Measurements from ENCODE around the gene CFAP57. TPM values are rescaled to one million over a fixed set of nuclear protein-coding genes. Genes with fewer than 3 reads are reported as not detected.

CFAP57 gene
- total RNA-seq, 1 experiment from 2014 or later: 0.44 TPM

DNA sequence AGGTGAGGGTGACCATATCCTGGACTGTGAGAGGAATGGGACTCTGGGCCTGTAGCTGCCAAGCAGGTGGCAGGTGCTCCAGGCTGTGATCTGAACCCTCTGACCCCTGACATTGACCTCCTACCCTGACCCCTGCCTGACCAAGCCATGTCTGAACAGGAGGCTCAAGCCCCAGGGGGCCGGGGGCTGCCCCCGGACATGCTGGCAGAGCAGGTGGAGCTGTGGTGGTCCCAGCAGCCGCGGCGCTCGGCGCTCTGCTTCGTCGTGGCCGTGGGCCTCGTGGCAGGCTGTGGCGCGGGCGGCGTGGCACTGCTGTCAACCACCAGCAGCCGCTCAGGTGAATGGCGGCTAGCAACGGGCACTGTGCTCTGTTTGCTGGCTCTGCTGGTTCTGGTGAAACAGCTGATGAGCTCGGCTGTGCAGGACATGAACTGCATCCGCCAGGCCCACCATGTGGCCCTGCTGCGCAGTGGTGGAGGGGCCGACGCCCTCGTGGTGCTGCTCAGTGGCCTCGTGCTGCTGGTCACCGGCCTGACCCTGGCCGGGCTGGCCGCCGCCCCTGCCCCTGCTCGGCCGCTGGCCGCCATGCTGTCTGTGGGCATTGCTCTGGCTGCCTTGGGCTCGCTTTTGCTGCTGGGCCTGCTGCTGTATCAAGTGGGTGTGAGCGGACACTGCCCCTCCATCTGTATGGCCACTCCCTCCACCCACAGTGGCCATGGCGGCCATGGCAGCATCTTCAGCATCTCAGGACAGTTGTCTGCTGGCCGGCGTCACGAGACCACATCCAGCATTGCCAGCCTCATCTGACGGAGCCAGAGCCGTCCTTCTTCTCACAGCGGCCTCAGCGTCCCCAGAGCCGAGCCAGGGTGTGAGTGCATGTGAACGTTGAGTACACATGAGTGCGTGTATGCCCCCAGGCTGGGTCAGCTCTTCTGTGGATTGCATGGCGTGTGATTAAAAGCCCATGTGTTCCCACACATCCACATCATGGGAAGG lies 100.7 kb downstream of the CFAP57 start:
- Mint-ChIP-seq H3K36me3 (ENCODE audit: insufficient read depth, unreplicated experiment) (no peaks in the 10 kb centered on the region), H3K4me3 (ENCODE audit: unreplicated experiment) (no peak overlapping the region), H3K27ac (ENCODE audit: low read depth, unreplicated experiment) (no peak overlapping the region), H3K4me1 (ENCODE audit: insufficient read depth, unreplicated experiment) (peaks cover 9% of the 10 kb centered on the region), H3K9me3 (ENCODE audit: unreplicated experiment) (no peaks in the 10 kb centered on the region), H3K27me3 (ENCODE audit: insufficient read depth, unreplicated experiment) (peaks cover 11% of the 10 kb centered on the region)
- TF ChIP-seq, protein P1, sequence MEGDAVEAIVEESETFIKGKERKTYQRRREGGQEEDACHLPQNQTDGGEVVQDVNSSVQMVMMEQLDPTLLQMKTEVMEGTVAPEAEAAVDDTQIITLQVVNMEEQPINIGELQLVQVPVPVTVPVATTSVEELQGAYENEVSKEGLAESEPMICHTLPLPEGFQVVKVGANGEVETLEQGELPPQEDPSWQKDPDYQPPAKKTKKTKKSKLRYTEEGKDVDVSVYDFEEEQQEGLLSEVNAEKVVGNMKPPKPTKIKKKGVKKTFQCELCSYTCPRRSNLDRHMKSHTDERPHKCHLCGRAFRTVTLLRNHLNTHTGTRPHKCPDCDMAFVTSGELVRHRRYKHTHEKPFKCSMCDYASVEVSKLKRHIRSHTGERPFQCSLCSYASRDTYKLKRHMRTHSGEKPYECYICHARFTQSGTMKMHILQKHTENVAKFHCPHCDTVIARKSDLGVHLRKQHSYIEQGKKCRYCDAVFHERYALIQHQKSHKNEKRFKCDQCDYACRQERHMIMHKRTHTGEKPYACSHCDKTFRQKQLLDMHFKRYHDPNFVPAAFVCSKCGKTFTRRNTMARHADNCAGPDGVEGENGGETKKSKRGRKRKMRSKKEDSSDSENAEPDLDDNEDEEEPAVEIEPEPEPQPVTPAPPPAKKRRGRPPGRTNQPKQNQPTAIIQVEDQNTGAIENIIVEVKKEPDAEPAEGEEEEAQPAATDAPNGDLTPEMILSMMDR (IDR thresholded peaks at IDR 0.05; ENCODE audit: unreplicated experiment): no peak
- POLR2A ChIA-PET: no interaction called here
- no peak for DNase-seq (ENCODE audit: unreplicated experiment)
- intact Hi-C loops (cut with micrococcal nuclease): no loop called here
- BruUV-seq (replicated peaks): no TSS peak
- CTCF ChIA-PET: interaction anchor here (0.5 kb wide), 1 partner anchor 29 kb away, joined by 3 read pairs; no protein-coding TSS in a partner anchor

DNA sequence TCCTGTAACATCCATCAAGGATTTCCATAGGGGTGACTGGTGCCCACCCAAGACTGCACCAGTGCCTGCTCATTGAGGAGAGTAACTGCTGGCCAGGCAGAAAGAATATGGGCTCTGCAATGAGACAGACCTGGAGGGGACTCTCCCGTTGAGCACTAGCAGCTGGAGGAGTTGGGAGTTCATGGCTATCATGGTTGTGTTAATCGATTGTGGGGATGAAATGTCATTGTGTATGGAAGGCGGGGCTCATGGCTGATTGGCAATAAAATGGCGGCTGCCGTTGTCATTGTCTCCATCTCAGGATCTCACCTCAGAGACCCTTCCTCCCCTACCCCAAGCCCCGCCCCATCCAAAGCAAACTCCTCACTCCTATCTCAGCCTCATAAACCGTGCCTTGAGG lies 101.6 kb downstream of the CFAP57 start:
- H3K4me1 Mint-ChIP-seq (ENCODE audit: insufficient read depth, unreplicated experiment): peaks cover 9% of the 10 kb centered on the region
- H3K27me3 Mint-ChIP-seq (ENCODE audit: insufficient read depth, unreplicated experiment): peaks cover 11% of the 10 kb centered on the region
- ChIA-PET POLR2A (no interaction called here), CTCF (no interaction called here)
- no TSS peak for BruUV-seq (replicated peaks)
- DNase-seq (ENCODE audit: unreplicated experiment): no peak
- no peak overlapping the region for H3K4me3 Mint-ChIP-seq (ENCODE audit: unreplicated experiment)
- intact Hi-C loops (cut with micrococcal nuclease): no loop called here
- TF ChIP-seq, protein P1 (IDR thresholded peaks at IDR 0.05; ENCODE audit: unreplicated experiment): no peak
- H3K27ac Mint-ChIP-seq (ENCODE audit: low read depth, unreplicated experiment): no peak overlapping the region
- no peaks in the 10 kb centered on the region for H3K9me3 Mint-ChIP-seq (ENCODE audit: unreplicated experiment)
- H3K36me3 Mint-ChIP-seq (ENCODE audit: insufficient read depth, unreplicated experiment): no peaks in the 10 kb centered on the region

DNA sequence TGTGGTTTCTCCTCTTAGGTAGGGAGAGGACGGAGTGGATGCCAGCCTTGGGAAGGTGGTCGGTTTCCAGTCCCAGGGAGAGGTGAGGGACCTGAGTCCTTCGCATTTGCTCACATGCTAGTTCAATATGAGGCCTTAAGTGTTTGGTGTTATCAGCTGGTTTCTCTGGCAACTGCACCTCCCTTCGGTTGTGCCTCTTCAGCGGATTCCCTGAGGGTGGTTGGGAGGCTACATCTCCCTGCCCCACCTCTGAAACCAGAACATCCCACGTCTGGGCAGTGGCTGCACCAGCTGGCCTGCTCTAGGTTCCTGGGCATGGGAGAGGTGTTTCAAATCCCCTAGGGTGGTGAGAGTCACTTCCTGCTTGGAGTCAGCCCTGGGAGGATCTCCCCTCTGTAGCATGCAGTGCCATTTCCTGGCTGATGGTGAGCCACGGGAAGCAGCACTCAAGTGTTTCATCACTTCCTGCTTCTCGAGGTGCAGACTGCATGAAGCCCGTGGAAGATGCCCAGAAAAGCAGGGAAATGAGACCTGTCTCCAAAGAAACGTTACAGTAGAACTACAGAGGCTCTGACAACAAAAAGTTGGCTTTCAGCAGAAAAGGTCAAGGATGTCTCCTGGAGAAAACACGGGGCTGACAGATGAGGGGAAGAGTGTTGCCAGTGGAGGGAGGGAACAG lies 102.1 kb downstream of the CFAP57 start:
- H3K27ac Mint-ChIP-seq (ENCODE audit: low read depth, unreplicated experiment): no peak overlapping the region
- no peaks in the 10 kb centered on the region for H3K9me3 Mint-ChIP-seq (ENCODE audit: unreplicated experiment)
- CTCF ChIA-PET: interaction anchor here (0.6 kb wide), 1 partner anchor 1650 kb away, joined by 3 read pairs; no protein-coding TSS in a partner anchor
- peak; percentile 24 for DNase-seq (ENCODE audit: unreplicated experiment)
- peaks cover 11% of the 10 kb centered on the region for H3K27me3 Mint-ChIP-seq (ENCODE audit: insufficient read depth, unreplicated experiment)
- intact Hi-C loops (cut with micrococcal nuclease): no loop called here
- POLR2A ChIA-PET: no interaction called here
- TF ChIP-seq, protein P1 (IDR thresholded peaks at IDR 0.05; ENCODE audit: unreplicated experiment): no peak
- peaks cover 9% of the 10 kb centered on the region for H3K4me1 Mint-ChIP-seq (ENCODE audit: insufficient read depth, unreplicated experiment)
- no peaks in the 10 kb centered on the region for H3K36me3 Mint-ChIP-seq (ENCODE audit: insufficient read depth, unreplicated experiment)
- no TSS peak for BruUV-seq (replicated peaks)
- H3K4me3 Mint-ChIP-seq (ENCODE audit: unreplicated experiment): no peak overlapping the region

DNA sequence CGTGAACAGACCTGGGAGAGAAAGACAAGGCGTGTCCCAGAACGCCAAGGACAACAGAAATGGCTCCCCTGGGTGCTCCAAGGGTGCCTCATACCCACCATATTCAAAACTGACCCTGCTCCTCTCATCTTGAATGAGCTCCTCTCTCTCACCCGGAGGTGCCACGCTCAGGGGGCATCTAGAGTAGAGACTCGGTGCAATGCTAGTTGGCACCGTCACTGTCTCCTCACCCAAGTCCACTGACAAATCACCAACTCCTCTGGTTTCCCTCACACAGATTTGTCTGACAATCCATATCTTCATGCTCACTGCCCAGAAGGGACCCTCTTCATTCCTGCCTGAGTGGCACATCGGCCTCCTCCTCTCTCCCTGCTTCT lies 102.7 kb downstream of the CFAP57 start:
- no peak for DNase-seq (ENCODE audit: unreplicated experiment)
- H3K27ac Mint-ChIP-seq (ENCODE audit: low read depth, unreplicated experiment): no peak overlapping the region
- H3K27me3 Mint-ChIP-seq (ENCODE audit: insufficient read depth, unreplicated experiment): peaks cover 11% of the 10 kb centered on the region
- TF ChIP-seq, protein P1 (IDR thresholded peaks at IDR 0.05; ENCODE audit: unreplicated experiment): no peak
- no peak overlapping the region for H3K4me3 Mint-ChIP-seq (ENCODE audit: unreplicated experiment)
- BruUV-seq (replicated peaks): no TSS peak
- intact Hi-C loops (cut with micrococcal nuclease): no loop called here
- no peaks in the 10 kb centered on the region for H3K9me3 Mint-ChIP-seq (ENCODE audit: unreplicated experiment)
- H3K36me3 Mint-ChIP-seq (ENCODE audit: insufficient read depth, unreplicated experiment): no peaks in the 10 kb centered on the region
- CTCF ChIA-PET: interaction anchor here (0.6 kb wide), 1 partner anchor 1650 kb away, joined by 3 read pairs; no protein-coding TSS in a partner anchor
- peaks cover 9% of the 10 kb centered on the region for H3K4me1 Mint-ChIP-seq (ENCODE audit: insufficient read depth, unreplicated experiment)
- POLR2A ChIA-PET: no interaction called here
